Measurements from ENCODE around the gene CCDC157. TPM values are rescaled to one million over a fixed set of nuclear protein-coding genes. Genes with fewer than 3 reads are reported as not detected.
A peak's percentile ranks its signal among the peaks of the same experiment; 100 is the strongest.

CCDC157 gene
- total and polyA plus RNA-seq, 7 experiments from 2014 or later: 1.4 to 6.9 (median 2.3) TPM

- peak overlapping the region; percentile 94 to 99 (median 98) for H3K4me3 Mint-ChIP-seq
- peak overlapping the region; percentile 96 to 100 (median 98) for H3K27ac Mint-ChIP-seq
- Histone ChIP-seq H3K27me3 (ENCODE audit: control insufficient read depth in 2 of 2, insufficient read depth in 2 of 2, low read length in 2 of 2) (no peaks in the 10 kb centered on the region), H3K9me3 (ENCODE audit: control insufficient read depth in 2 of 3, low read length in 3 of 3) (no peaks in the 10 kb centered on the region), H3K4me1 (ENCODE audit: control insufficient read depth in 2 of 2, insufficient read depth in 2 of 2, low read length in 2 of 2) (peaks cover 28 to 36% of the 10 kb centered on the region in 2 donors), H3K36me3 (ENCODE audit: control insufficient read depth in 2 of 3, insufficient read depth in 3 of 3, low read length in 3 of 3) (peaks cover 0 to 17% (median 0%) of the 10 kb centered on the region in 3 experiments), H3K4me3 (ENCODE audit: low read length) (peak overlapping the region; percentile 76), H3K27ac (ENCODE audit: low read depth, low read length) (peak overlapping the region; percentile 97)
- H3K9me3 Mint-ChIP-seq: no peaks in the 10 kb centered on the region
- peaks cover 4 to 39% (median 7%) of the 10 kb centered on the region in 5 donors for H3K36me3 Mint-ChIP-seq
- peaks cover 30 to 71% (median 64%) of the 10 kb centered on the region in 7 donors for H3K4me1 Mint-ChIP-seq
- intact Hi-C loops (cut with micrococcal nuclease): loop anchor here (1.0 to 10.0 kb wide), 16 partner anchors 10 to 1071 kb away; partner anchors contain the start of genes ASCC2 (in 2 of the 2), SF3A1 (in 2 of the 2), UQCR10 (in 2 of the 2) and ZMAT5 (in 2 of the 2)
- DNase-seq (peak; percentile 82 to 99 (median 98)), ATAC-seq (peak; percentile 92)
- peaks cover 0 to 4% (median 0%) of the 10 kb centered on the region in 5 donors for H3K27me3 Mint-ChIP-seq
- ChIA-PET POLR2A (interaction anchor here (0.7 to 7.8 kb wide), 28 partner anchors 11 to 922 kb away, joined by 3 to 158 read pairs (median 4); partner anchors contain the start of genes CASTOR1, CCDC157, MORC2 and PATZ1), CTCF (interaction anchor here (0.6 to 7.7 kb wide), 12 partner anchors 10 to 816 kb away, joined by 3 to 78 read pairs (median 6); partner anchors contain the start of genes CASTOR1, OSM, RNF215 and SEC14L2)
Measured at GRCh38 chr22:30423959-30424533, 67.2 kb downstream of the CCDC157 start.

DNA sequence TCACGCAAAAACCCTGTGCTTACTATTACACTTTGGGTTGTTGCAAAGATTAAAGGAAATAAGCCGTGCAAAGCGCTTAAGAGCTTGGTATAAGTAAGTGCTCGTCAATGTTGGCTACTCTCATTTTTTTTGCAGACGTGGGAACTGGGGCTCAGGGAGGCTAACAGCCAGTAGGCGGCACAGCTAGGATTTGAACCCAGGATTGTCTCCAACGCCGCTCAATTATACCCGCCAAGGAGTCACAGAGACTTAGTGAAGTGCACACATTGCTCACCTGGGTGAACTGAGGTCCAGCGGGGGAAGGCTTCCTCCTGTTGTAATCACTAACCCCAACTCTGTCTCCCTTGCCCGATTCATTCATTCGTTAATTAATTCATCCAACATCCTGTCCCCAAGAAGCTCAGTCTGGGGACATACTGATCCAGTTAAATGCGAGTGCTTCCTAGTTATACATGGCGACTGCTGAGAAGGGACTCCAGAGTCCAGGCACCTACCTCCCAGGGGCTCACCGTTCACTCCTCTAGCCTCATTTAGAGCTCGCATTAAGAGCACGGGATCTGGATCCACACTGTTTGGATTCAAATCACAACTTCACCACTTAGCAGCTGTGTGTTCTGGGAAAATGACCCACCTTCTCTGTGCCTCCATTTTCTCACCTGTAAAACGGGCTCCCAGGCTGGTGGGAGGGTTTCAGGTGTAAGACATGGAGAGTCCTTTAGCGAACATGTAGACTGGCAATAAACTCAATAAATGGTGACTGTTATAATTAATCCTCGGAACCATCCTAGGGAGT is 67.9 kb downstream of the CCDC157 start:
- Histone ChIP-seq H3K4me3 (ENCODE audit: low read length) (peak overlapping the region; percentile 66), H3K9me3 (ENCODE audit: control insufficient read depth in 2 of 3, low read length in 3 of 3) (no peaks in the 10 kb centered on the region), H3K27ac (ENCODE audit: low read depth, low read length) (peak overlapping the region; percentile 97), H3K36me3 (ENCODE audit: control insufficient read depth in 2 of 3, insufficient read depth in 3 of 3, low read length in 3 of 3) (peaks cover 0 to 15% (median 0%) of the 10 kb centered on the region in 3 experiments), H3K27me3 (ENCODE audit: control insufficient read depth in 2 of 2, insufficient read depth in 2 of 2, low read length in 2 of 2) (no peaks in the 10 kb centered on the region), H3K4me1 (ENCODE audit: control insufficient read depth in 2 of 2, insufficient read depth in 2 of 2, low read length in 2 of 2) (peaks cover 28 to 36% of the 10 kb centered on the region in 2 donors)
- H3K27ac Mint-ChIP-seq: peak overlapping the region; percentile 96 to 100 (median 98)
- ATAC-seq (no peak), DNase-seq (peak in 1 of 9 donors; percentile 38)
- H3K4me1 Mint-ChIP-seq: peaks cover 30 to 71% (median 64%) of the 10 kb centered on the region in 7 donors
- H3K9me3 Mint-ChIP-seq: no peaks in the 10 kb centered on the region
- CTCF ChIA-PET: interaction anchor here (0.5 to 7.7 kb wide), 15 partner anchors 11 to 816 kb away, joined by 3 to 78 read pairs (median 5); partner anchors contain the start of genes CASTOR1, OSM, RNF215 and SEC14L2
- peaks cover 0 to 4% (median 0%) of the 10 kb centered on the region in 5 donors for H3K27me3 Mint-ChIP-seq
- H3K4me3 Mint-ChIP-seq: peak overlapping the region; percentile 94 to 99 (median 98)
- intact Hi-C loops (cut with micrococcal nuclease): loop anchor here (1.0 to 10.0 kb wide), 14 partner anchors 28 to 1070 kb away; partner anchors contain the start of genes ASCC2 (in 2 of the 2), SF3A1 (in 2 of the 2), UQCR10 (in 2 of the 2) and ZMAT5 (in 2 of the 2)
- POLR2A ChIA-PET: interaction anchor here (0.7 to 7.8 kb wide), 23 partner anchors 11 to 871 kb away, joined by 3 to 158 read pairs (median 4); partner anchors contain the start of genes CASTOR1, CCDC157, SEC14L2 and SF3A1
- H3K36me3 Mint-ChIP-seq: peaks cover 4 to 37% (median 7%) of the 10 kb centered on the region in 5 donors

- no peak for ATAC-seq
- H3K4me1 ChIP-seq (ENCODE audit: control insufficient read depth in 2 of 2, insufficient read depth in 2 of 2, low read length in 2 of 2): peaks cover 28 to 36% of the 10 kb centered on the region in 2 donors
Measured at GRCh38 chr22:30425327-30425615, 68.5 kb downstream of the CCDC157 start.

GRCh38 chr22:30425616-30426387 is 69.0 kb downstream of the CCDC157 start, which contains the start of gene MTFP1:
Gene MTFP1 (plus strand): TSS chr22:30425768. CDS start chr22:30425880, 112 bp downstream.
- Mint-ChIP-seq H3K4me3 (peak within 1 kb of the TSS; percentile 94 to 99 (median 98)), H3K36me3 (peaks cover 0 to 39% (median 4%) of the 10 kb centered on the region in 5 donors), H3K27me3 (peaks cover 0 to 4% (median 0%) of the 10 kb centered on the region in 5 donors), H3K9me3 (no peaks in the 10 kb centered on the region), H3K4me1 (peaks cover 32 to 65% (median 58%) of the 10 kb centered on the region in 7 donors), H3K27ac (peak within 1 kb of the TSS; percentile 96 to 100 (median 98))
- DNase-seq (peak in 8 of 9 donors; percentile 27 to 59 (median 39)), ATAC-seq (no peak)
- H3K36me3 ChIP-seq (ENCODE audit: control insufficient read depth in 2 of 3, insufficient read depth in 3 of 3, low read length in 3 of 3): peaks cover 0 to 12% (median 0%) of the 10 kb centered on the region in 3 experiments
- CTCF ChIA-PET: interaction anchor here (0.8 to 7.7 kb wide), 11 partner anchors 9 to 137 kb away, joined by 3 to 78 read pairs (median 4); partner anchors contain the start of genes CASTOR1 and SEC14L2
- H3K27me3 ChIP-seq (ENCODE audit: control insufficient read depth in 2 of 2, insufficient read depth in 2 of 2, low read length in 2 of 2): no peaks in the 10 kb centered on the region
- POLR2A ChIA-PET: interaction anchor here (0.6 to 7.8 kb wide), 9 partner anchors 10 to 312 kb away, joined by 3 to 158 read pairs (median 13); partner anchors contain the start of genes CCDC157, SEC14L2 and SF3A1
- H3K9me3 ChIP-seq (ENCODE audit: control insufficient read depth in 2 of 3, low read length in 3 of 3): no peaks in the 10 kb centered on the region
- peak within 1 kb of the TSS; percentile 66 for H3K4me3 ChIP-seq (ENCODE audit: low read length)
- H3K4me1 ChIP-seq (ENCODE audit: control insufficient read depth in 2 of 2, insufficient read depth in 2 of 2, low read length in 2 of 2): peaks cover 28 to 36% of the 10 kb centered on the region in 2 donors
- H3K27ac ChIP-seq (ENCODE audit: low read depth, low read length): peak within 1 kb of the TSS; percentile 97
- intact Hi-C loops (cut with micrococcal nuclease): loop anchor here (1.0 to 10.0 kb wide), 10 partner anchors 9 to 1069 kb away; partner anchors contain the start of genes ASCC2 (in 1 of the 2), NF2 (in 1 of the 2), PIK3IP1 (in 1 of the 2) and SEC14L2 (in 1 of the 2)

More at GRCh38 chr22:30425327-30425615, 68.5 kb downstream of the CCDC157 start:
- H3K9me3 ChIP-seq (ENCODE audit: control insufficient read depth in 2 of 3, low read length in 3 of 3): no peaks in the 10 kb centered on the region
- H3K9me3 Mint-ChIP-seq: no peaks in the 10 kb centered on the region
- H3K4me3 ChIP-seq (ENCODE audit: low read length): peak overlapping the region; percentile 66
- CTCF ChIA-PET: interaction anchor here (0.5 to 7.7 kb wide), 8 partner anchors 11 to 143 kb away, joined by 3 to 78 read pairs (median 27); partner anchors contain the start of genes CASTOR1 and SEC14L2
- POLR2A ChIA-PET: interaction anchor here (1.3 to 7.8 kb wide), 9 partner anchors 10 to 119 kb away, joined by 3 to 158 read pairs (median 19); partner anchors contain the start of genes CCDC157, SEC14L2 and SF3A1
- no peaks in the 10 kb centered on the region for H3K27me3 ChIP-seq (ENCODE audit: control insufficient read depth in 2 of 2, insufficient read depth in 2 of 2, low read length in 2 of 2)
- no peak for DNase-seq
- H3K27me3 Mint-ChIP-seq: peaks cover 0 to 4% (median 0%) of the 10 kb centered on the region in 5 donors
- peak overlapping the region; percentile 97 for H3K27ac ChIP-seq (ENCODE audit: low read depth, low read length)
- intact Hi-C loops (cut with micrococcal nuclease): loop anchor here (2.0 to 10.0 kb wide), 4 partner anchors 586 to 1070 kb away; partner anchors contain the start of genes ASCC2 (in 1 of the 2), NF2 (in 1 of the 2), PIK3IP1 (in 1 of the 2) and SFI1 (in 1 of the 2)
- peak overlapping the region; percentile 93 to 99 (median 96) for H3K4me3 Mint-ChIP-seq
- H3K4me1 Mint-ChIP-seq: peaks cover 32 to 70% (median 64%) of the 10 kb centered on the region in 7 donors
- peaks cover 3 to 42% (median 9%) of the 10 kb centered on the region in 5 donors for H3K36me3 Mint-ChIP-seq
- H3K36me3 ChIP-seq (ENCODE audit: control insufficient read depth in 2 of 3, insufficient read depth in 3 of 3, low read length in 3 of 3): peaks cover 0 to 13% (median 0%) of the 10 kb centered on the region in 3 experiments
- H3K27ac Mint-ChIP-seq: peak overlapping the region; percentile 85 to 99 (median 96)

Data from naive thymus-derived CD4-positive, alpha-beta T cell (primary cell).